IPS-NIHi7 (cell line): ENCODE data around the gene FOXP4.

Experiments used
- DNase-seq: peaks from one replicate; pipeline ENCODE4 v3.0.0; 2012; ENCODE audit warnings: mixed read lengths; ENCODE audit errors: extremely low spot score

The FOXP4 gene

GRCh38 chr6:41546866-41547798 is 951 bp downstream of the FOXP4 start:
- peak; percentile 34 for DNase-seq

- no peak for DNase-seq
Observed at GRCh38 chr6:41547799-41548097, 1.6 kb downstream of the FOXP4 start.

GRCh38 chr6:41548098-41548840 is 2.1 kb downstream of the FOXP4 start:
- no peak for DNase-seq

GRCh38 chr6:41548841-41549642 is 2.9 kb downstream of the FOXP4 start:
- no peak for DNase-seq

- no peak for DNase-seq
Observed at GRCh38 chr6:41549673-41550072, 3.5 kb downstream of the FOXP4 start.

- DNase-seq = no peak
Observed at GRCh38 chr6:41551086-41551700, 5.0 kb downstream of the FOXP4 start.

- no peak for DNase-seq
Observed at GRCh38 chr6:41551857-41552256, 5.7 kb downstream of the FOXP4 start.

GRCh38 chr6:41552723-41553122 is 6.5 kb downstream of the FOXP4 start:
- DNase-seq = no peak

- DNase-seq = no peak
Observed at GRCh38 chr6:41553405-41553999, 7.3 kb downstream of the FOXP4 start.

- DNase-seq = peak; percentile 35
Observed at GRCh38 chr6:41555326-41556300, 9.4 kb downstream of the FOXP4 start.

GRCh38 chr6:41557335-41557734 is 11.2 kb downstream of the FOXP4 start:
- DNase-seq = no peak

GRCh38 chr6:41558033-41558807 is 12.0 kb downstream of the FOXP4 start:
- DNase-seq = no peak

GRCh38 chr6:41559655-41560427 is 13.7 kb downstream of the FOXP4 start:
- DNase-seq = no peak

- DNase-seq = peak; percentile 82
Observed at GRCh38 chr6:41560431-41561192, 14.4 kb downstream of the FOXP4 start.

- DNase-seq = no peak
Observed at GRCh38 chr6:41561416-41561815, 15.2 kb downstream of the FOXP4 start.

- DNase-seq = peak; percentile 42
Observed at GRCh38 chr6:41561931-41562911, 16.0 kb downstream of the FOXP4 start.
